ENCODE measurements around the gene VSX2.

VSX2 gene

GRCh38 chr14:74238974-74239847, at the start of gene VSX2:
Gene VSX2 (plus strand): TSS chr14:74239449. CDS start chr14:74239562, 113 bp downstream.
- no peak for DNase-seq (ENCODE audit: low spot score)

GRCh38 chr14:74190927-74191575, 48.2 kb upstream of the VSX2 start:
- no peak for DNase-seq (ENCODE audit: low spot score)

GRCh38 chr14:74194506-74195274, 44.6 kb upstream of the VSX2 start:
- no peak for DNase-seq (ENCODE audit: low spot score)

- no peak for DNase-seq (ENCODE audit: low spot score)
Measured at GRCh38 chr14:74195623-74196022, 43.6 kb upstream of the VSX2 start.

GRCh38 chr14:74198441-74199234, 40.6 kb upstream of the VSX2 start:
- no peak for DNase-seq (ENCODE audit: low spot score)

GRCh38 chr14:74202113-74202512, 37.1 kb upstream of the VSX2 start:
- DNase-seq (ENCODE audit: low spot score), result no peak

GRCh38 chr14:74203639-74204038, 35.6 kb upstream of the VSX2 start:
- DNase-seq (ENCODE audit: low spot score), result no peak

- no peak for DNase-seq (ENCODE audit: low spot score)
Measured at GRCh38 chr14:74204491-74204890, 34.8 kb upstream of the VSX2 start.

GRCh38 chr14:74205882-74206281, 33.4 kb upstream of the VSX2 start:
- DNase-seq (ENCODE audit: low spot score), result no peak

GRCh38 chr14:74207943-74208342, 31.3 kb upstream of the VSX2 start:
- no peak for DNase-seq (ENCODE audit: low spot score)

- DNase-seq (ENCODE audit: low spot score), result no peak
Measured at GRCh38 chr14:74208642-74209041, 30.6 kb upstream of the VSX2 start.

- no peak for DNase-seq (ENCODE audit: low spot score)
Measured at GRCh38 chr14:74211945-74212580, 27.2 kb upstream of the VSX2 start.

- no peak for DNase-seq (ENCODE audit: low spot score)
Measured at GRCh38 chr14:74213907-74214803, 25.1 kb upstream of the VSX2 start.

GRCh38 chr14:74216671-74217070, 22.6 kb upstream of the VSX2 start:
- DNase-seq (ENCODE audit: low spot score), result no peak

- DNase-seq (ENCODE audit: low spot score), result peak; percentile 59
Measured at GRCh38 chr14:74217672-74218448, 21.4 kb upstream of the VSX2 start.

- no peak for DNase-seq (ENCODE audit: low spot score)
Measured at GRCh38 chr14:74218462-74218861, 20.8 kb upstream of the VSX2 start.

- no peak for DNase-seq (ENCODE audit: low spot score)
Measured at GRCh38 chr14:74219277-74220205, 19.7 kb upstream of the VSX2 start.

- DNase-seq (ENCODE audit: low spot score), result no peak
Measured at GRCh38 chr14:74220991-74221390, 18.3 kb upstream of the VSX2 start.

All from SW480 (cell line).